NOMO-1 (cell line): ENCODE data around the gene NBEA.
"Not testable (repeated sequence)": the region's sequence is repeated elsewhere in the genome, so short reads cannot be mapped to it uniquely, and the experiment has no call there.

Source experiments
- DNase-seq, 2 experiments: peaks; one replicate each; lab custom pipeline; 2025; ENCODE audit not compliant: unreplicated experiment in 2 of 2; lab: John Stamatoyannopoulos, UW

Gene NBEA, protein sequence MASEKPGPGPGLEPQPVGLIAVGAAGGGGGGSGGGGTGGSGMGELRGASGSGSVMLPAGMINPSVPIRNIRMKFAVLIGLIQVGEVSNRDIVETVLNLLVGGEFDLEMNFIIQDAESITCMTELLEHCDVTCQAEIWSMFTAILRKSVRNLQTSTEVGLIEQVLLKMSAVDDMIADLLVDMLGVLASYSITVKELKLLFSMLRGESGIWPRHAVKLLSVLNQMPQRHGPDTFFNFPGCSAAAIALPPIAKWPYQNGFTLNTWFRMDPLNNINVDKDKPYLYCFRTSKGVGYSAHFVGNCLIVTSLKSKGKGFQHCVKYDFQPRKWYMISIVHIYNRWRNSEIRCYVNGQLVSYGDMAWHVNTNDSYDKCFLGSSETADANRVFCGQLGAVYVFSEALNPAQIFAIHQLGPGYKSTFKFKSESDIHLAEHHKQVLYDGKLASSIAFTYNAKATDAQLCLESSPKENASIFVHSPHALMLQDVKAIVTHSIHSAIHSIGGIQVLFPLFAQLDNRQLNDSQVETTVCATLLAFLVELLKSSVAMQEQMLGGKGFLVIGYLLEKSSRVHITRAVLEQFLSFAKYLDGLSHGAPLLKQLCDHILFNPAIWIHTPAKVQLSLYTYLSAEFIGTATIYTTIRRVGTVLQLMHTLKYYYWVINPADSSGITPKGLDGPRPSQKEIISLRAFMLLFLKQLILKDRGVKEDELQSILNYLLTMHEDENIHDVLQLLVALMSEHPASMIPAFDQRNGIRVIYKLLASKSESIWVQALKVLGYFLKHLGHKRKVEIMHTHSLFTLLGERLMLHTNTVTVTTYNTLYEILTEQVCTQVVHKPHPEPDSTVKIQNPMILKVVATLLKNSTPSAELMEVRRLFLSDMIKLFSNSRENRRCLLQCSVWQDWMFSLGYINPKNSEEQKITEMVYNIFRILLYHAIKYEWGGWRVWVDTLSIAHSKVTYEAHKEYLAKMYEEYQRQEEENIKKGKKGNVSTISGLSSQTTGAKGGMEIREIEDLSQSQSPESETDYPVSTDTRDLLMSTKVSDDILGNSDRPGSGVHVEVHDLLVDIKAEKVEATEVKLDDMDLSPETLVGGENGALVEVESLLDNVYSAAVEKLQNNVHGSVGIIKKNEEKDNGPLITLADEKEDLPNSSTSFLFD (N-terminal part only)

DNA sequence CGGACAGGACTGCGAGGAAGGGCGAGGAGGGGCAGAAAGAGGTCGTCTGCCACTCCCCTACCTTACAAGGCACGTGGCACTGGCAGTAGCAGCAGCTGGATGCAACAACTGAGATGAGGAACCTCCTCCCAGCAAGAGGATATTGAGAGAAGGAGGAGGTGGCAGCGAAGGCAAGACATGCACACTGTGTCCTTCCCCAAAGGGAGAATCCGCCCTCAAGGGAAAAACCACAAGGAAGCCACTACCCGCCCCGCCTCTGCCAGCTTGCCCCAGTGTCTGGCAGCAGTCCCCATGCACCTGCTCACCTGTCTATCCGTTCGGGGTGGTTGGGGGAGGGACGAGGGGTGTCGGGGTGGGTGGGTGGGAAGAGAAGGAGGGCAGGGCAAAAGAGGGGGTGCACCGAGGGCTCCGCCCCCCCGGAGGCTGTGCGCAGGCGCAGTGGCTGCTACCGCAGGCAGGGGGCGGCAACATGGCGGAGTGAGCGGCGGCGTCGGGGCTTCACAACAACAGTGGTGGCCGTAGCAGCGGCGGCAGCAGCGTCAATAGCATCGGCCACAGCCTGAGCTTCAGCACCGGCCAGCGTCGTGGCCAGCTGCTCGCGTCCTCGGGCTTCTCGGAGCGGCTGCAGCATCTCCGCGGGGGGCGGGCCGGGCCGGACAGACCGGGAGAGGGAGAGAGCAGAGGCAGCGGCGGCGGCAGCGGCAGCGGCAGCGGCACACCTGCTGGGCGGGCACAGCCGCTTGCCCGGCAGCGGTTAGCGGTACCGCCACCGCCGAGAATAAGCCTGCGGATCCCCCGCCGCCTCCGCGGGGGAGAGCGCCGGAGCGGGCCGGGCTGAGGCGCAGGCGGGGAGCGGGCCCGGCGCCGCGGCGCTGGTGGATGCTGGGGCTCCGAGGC is at the start of gene NBEA:
Gene NBEA, plus strand, starts transcription at position 436 of the 897 bp plus-strand sequence. CDS start 551 bp downstream, outside the sequence.
- peak; percentile 36 to 37 for DNase-seq

GRCh38 chr13:34894756-34895155 is 47.3 kb upstream of the NBEA start:
- no peak for DNase-seq

DNA sequence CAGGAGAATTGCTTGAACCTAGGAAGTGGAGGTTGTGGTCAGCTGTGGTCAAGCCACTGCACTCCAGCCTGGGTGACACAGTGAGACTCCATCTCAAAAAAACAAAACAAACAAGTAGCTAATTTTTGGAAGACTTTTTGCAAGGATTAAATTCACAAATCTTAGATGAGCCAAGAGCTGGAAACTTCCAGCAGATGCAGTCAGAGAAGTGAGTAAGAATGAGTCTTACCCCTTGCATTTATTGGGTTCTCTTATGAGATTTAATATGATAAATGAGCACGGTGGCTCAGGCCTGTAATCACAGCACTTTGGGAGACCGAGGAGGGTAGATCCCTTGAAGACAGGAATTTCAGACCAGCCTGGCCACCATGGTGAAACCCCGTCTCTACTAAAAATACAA is 44.9 kb upstream of the NBEA start:
- DNase-seq, result no peak

DNA sequence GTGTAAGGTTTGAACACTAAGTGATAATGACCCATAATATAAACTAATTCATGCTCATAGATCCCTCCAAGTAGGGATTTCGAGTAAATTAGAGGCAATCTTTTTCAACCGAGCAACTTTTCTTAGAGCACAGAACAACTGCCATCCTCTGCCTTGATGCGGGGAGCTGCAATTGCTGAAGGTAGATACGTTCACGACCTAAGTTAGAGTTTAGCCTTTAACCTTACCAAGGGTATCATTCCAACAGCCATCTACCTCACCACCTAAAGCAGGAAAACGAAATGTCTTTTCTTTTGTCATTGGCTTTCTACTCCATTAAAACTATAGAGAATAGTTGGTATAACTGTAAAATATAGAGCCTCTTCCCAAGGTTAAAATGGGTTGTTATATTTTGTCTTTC is 42.2 kb upstream of the NBEA start:
- DNase-seq, result no peak

GRCh38 chr13:34900288-34900739 is 41.8 kb upstream of the NBEA start:
- no peak for DNase-seq

GRCh38 chr13:34901572-34901971 is 40.5 kb upstream of the NBEA start:
- DNase-seq, result no peak

- no peak for DNase-seq
Observed at GRCh38 chr13:34911159-34911558, 30.9 kb upstream of the NBEA start.

GRCh38 chr13:34913040-34913439 is 29.0 kb upstream of the NBEA start:
- no peak for DNase-seq

- DNase-seq, result no peak
Observed at GRCh38 chr13:34914416-34914815, 27.7 kb upstream of the NBEA start.

- no peak for DNase-seq
Observed at GRCh38 chr13:34926508-34926907, 15.6 kb upstream of the NBEA start.

DNA sequence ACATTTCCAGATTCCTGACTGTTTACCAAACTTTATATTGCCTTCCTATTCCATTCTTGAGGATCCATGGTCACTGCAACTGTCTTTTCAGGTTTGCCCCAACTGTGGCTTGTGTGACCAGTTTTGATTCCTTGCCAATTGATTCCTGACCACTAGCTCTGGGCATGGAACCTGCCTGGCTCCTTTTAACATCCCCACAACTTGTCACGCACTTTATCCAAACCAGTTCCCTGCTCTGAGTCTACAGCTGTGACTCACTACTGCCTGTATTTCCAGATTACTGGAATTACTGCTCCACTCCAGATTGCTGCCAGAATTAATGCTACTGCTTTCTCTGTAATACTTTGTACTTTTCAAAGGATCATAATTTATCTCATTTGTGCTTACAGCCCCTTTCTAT is 13.4 kb upstream of the NBEA start:
- DNase-seq, result not testable (repeated sequence)

GRCh38 chr13:34931572-34931971 is 10.5 kb upstream of the NBEA start:
- DNase-seq, result no peak

- DNase-seq, result no peak
Observed at GRCh38 chr13:34933349-34933748, 8.7 kb upstream of the NBEA start.

GRCh38 chr13:34933786-34934185 is 8.3 kb upstream of the NBEA start:
- DNase-seq, result no peak

- no peak for DNase-seq
Observed at GRCh38 chr13:34935841-34936240, 6.2 kb upstream of the NBEA start.

- DNase-seq, result no peak
Observed at GRCh38 chr13:34939771-34940170, 2.3 kb upstream of the NBEA start.

- no peak for DNase-seq
Observed at GRCh38 chr13:34941436-34941834, 635 bp upstream of the NBEA start.

DNA sequence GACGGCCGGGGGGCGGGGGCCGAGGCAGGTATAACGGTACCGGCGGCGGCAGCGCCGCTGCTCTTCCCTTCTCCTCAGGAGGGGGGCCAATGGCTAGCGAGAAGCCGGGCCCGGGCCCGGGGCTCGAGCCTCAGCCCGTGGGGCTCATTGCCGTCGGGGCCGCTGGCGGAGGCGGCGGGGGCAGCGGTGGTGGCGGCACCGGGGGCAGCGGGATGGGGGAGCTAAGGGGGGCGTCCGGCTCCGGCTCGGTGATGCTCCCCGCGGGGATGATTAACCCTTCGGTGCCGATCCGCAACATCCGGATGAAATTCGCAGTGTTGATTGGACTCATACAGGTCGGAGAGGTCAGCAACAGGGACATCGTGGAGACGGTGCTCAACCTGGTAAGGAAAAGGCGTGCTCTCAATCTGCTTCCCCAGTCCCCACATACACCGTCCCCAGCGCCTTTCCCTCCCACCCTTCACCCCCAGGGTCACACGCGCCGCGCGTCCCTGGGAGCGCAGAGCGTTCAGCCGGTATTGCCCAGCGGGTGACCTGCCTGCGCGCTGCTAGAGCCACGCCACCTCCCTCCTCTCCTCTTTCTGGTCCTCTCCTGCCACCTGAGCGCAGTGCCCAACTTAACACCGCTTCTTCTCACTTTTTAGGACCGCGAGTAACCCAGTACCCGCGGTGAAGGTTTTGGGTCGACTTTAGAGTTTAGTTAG is 814 bp downstream of the NBEA start:
- DNase-seq, result no peak

- no peak for DNase-seq
Observed at GRCh38 chr13:34943436-34944273, 1.6 kb downstream of the NBEA start.
